Measurements from ENCODE around the gene ARL10. TPM values are rescaled to one million over a fixed set of nuclear protein-coding genes. Genes with fewer than 3 reads are reported as not detected.

Gene ARL10
- polyA plus RNA-seq, 1 experiment: 3.2 TPM

- Histone ChIP-seq H3K36me3 (ENCODE audit: control insufficient read depth, insufficient read depth, low read length) (peaks cover 20% of the 10 kb centered on the region), H3K27me3 (ENCODE audit: control insufficient read depth, insufficient read depth, low read length) (no peaks in the 10 kb centered on the region), H3K4me3 (ENCODE audit: low read depth, low read length) (no peak overlapping the region)
- POLR2A ChIA-PET: no interaction called here
- TF ChIP-seq, protein P1, sequence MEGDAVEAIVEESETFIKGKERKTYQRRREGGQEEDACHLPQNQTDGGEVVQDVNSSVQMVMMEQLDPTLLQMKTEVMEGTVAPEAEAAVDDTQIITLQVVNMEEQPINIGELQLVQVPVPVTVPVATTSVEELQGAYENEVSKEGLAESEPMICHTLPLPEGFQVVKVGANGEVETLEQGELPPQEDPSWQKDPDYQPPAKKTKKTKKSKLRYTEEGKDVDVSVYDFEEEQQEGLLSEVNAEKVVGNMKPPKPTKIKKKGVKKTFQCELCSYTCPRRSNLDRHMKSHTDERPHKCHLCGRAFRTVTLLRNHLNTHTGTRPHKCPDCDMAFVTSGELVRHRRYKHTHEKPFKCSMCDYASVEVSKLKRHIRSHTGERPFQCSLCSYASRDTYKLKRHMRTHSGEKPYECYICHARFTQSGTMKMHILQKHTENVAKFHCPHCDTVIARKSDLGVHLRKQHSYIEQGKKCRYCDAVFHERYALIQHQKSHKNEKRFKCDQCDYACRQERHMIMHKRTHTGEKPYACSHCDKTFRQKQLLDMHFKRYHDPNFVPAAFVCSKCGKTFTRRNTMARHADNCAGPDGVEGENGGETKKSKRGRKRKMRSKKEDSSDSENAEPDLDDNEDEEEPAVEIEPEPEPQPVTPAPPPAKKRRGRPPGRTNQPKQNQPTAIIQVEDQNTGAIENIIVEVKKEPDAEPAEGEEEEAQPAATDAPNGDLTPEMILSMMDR (IDR thresholded peaks at IDR 0.05; ENCODE audit: insufficient read depth, low read depth, low read length): no peak
- CTCF ChIA-PET: interaction anchor here (0.6 to 1.4 kb wide), 3 partner anchors 16 to 36 kb away, joined by 3 read pairs; no protein-coding TSS in a partner anchor
- DNase-seq (ENCODE audit: low read depth): no peak
These were observed 9.1 kb upstream of the ARL10 start for GRCh38 chr5:176356179-176356566.

- Histone ChIP-seq H3K27me3 (ENCODE audit: control insufficient read depth, insufficient read depth, low read length) (no peaks in the 10 kb centered on the region), H3K4me3 (ENCODE audit: low read depth, low read length) (no peak overlapping the region), H3K36me3 (ENCODE audit: control insufficient read depth, insufficient read depth, low read length) (peaks cover 5% of the 10 kb centered on the region)
- POLR2A ChIA-PET: no interaction called here
- TF ChIP-seq, protein P1 (IDR thresholded peaks at IDR 0.05; ENCODE audit: insufficient read depth, low read depth, low read length): no peak
- CTCF ChIA-PET: no interaction called here
- no peak for DNase-seq (ENCODE audit: low read depth)
These were observed 5.6 kb upstream of the ARL10 start for GRCh38 chr5:176359658-176360057.

- TF ChIP-seq, protein P1 (IDR thresholded peaks at IDR 0.05; ENCODE audit: insufficient read depth, low read depth, low read length): no peak
- Histone ChIP-seq H3K4me3 (ENCODE audit: low read depth, low read length) (peak overlapping the region; percentile 91), H3K27me3 (ENCODE audit: control insufficient read depth, insufficient read depth, low read length) (no peaks in the 10 kb centered on the region), H3K36me3 (ENCODE audit: control insufficient read depth, insufficient read depth, low read length) (peaks cover 2% of the 10 kb centered on the region)
- CTCF ChIA-PET: interaction anchor here (0.6 to 1.1 kb wide), 3 partner anchors 17 to 209 kb away, joined by 3 to 6 read pairs (median 3); no protein-coding TSS in a partner anchor
- DNase-seq (ENCODE audit: low read depth): no peak
- POLR2A ChIA-PET: no interaction called here
These were observed 4.3 kb upstream of the ARL10 start for GRCh38 chr5:176360894-176361436.

DNA sequence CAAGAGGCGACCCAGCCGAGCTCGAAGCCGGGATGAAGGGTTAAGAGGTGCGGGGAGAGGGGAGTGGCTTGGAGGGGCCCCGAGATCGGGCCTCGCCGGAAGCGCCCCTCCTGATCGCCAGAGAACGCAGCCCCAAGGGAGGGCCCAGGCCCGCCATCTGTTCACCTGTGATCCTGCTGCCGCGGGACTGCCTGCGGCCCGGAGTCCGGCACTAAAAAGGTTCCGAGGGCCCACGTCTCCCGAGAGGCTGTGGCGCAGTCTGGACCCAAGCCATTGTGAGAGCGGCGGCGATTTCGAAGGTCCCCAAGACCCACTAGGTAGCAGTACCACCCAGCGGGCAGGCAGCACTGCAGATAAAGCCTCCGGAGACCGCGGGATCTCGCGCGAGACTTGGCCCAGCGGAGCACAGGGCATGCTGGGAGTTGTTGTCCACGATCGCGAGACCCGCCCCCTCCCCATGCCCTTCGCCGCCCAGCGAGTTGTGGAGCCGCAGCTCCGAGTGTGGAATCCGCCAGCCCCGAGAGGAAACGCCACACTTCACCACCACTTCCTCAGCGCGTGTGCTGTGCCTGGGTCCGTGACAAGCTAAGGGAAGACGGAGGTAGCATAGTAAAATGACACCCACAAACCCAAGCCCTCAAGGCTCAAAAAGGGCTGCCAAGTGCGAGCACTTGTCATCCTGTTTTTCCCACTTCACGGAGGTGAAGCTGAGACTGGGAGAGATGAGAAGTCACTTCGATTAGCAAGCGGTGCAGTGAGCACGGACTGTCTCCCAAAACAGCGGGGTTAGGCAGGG is 3.7 kb upstream of the ARL10 start, which contains the start of gene KIAA1191:
TSS of gene KIAA1191 (minus strand) at position 328 of the 796 bp plus-strand sequence. CDS start 2,256 bp downstream, outside the sequence.
- H3K27me3 ChIP-seq (ENCODE audit: control insufficient read depth, insufficient read depth, low read length): no peaks in the 10 kb centered on the region
- peak within 1 kb of the TSS; percentile 91 for H3K4me3 ChIP-seq (ENCODE audit: low read depth, low read length)
- TF ChIP-seq, protein P1 (IDR thresholded peaks at IDR 0.05; ENCODE audit: insufficient read depth, low read depth, low read length): peak; percentile 29
- POLR2A ChIA-PET: no interaction called here
- CTCF ChIA-PET: interaction anchor here (0.7 to 1.1 kb wide), 3 partner anchors 18 to 54 kb away, joined by 3 to 6 read pairs (median 3); partner anchors contain the start of gene CLTB
- no peaks in the 10 kb centered on the region; the same call in 1 of the 2 replicates for H3K36me3 ChIP-seq (ENCODE audit: control insufficient read depth, insufficient read depth, low read length)
- DNase-seq (ENCODE audit: low read depth): peak; percentile 61

- ChIA-PET CTCF (interaction anchor here (0.7 kb wide), 1 partner anchor 54 kb away, joined by 3 read pairs; the partner anchor contains the start of gene CLTB), POLR2A (no interaction called here)
- Histone ChIP-seq H3K36me3 (ENCODE audit: control insufficient read depth, insufficient read depth, low read length) (no peaks in the 10 kb centered on the region; the same call in 1 of the 2 replicates), H3K27me3 (ENCODE audit: control insufficient read depth, insufficient read depth, low read length) (no peaks in the 10 kb centered on the region), H3K4me3 (ENCODE audit: low read depth, low read length) (no peak overlapping the region; the same call in 1 of the 2 replicates)
- DNase-seq (ENCODE audit: low read depth): no peak
- TF ChIP-seq, protein P1 (IDR thresholded peaks at IDR 0.05; ENCODE audit: insufficient read depth, low read depth, low read length): no peak
These were observed 3.1 kb upstream of the ARL10 start for GRCh38 chr5:176362233-176362490.
